HG02610 (cell line): Measurements from ENCODE around the gene COL5A1.

ENCODE experiments used
- ATAC-seq: cut with Tn5 transposase; IDR thresholded peaks from one replicate; pipeline ENCODE4 v1.9.1; 2021; ENCODE audit warnings: mild to moderate bottlenecking, moderate library complexity; ENCODE audit not compliant: unreplicated experiment

The COL5A1 gene

GRCh38 chr9:134778841-134779411 is 137.3 kb downstream of the COL5A1 start:
- ATAC-seq: no peak

- ATAC-seq: no peak
These were observed 138.0 kb downstream of the COL5A1 start for GRCh38 chr9:134779640-134780039.

- no peak for ATAC-seq
These were observed 140.1 kb downstream of the COL5A1 start for GRCh38 chr9:134781591-134782302.

- no peak for ATAC-seq
These were observed 141.5 kb downstream of the COL5A1 start for GRCh38 chr9:134782921-134783698.

- no peak for ATAC-seq
These were observed 142.1 kb downstream of the COL5A1 start for GRCh38 chr9:134783699-134784039.

- ATAC-seq: no peak
These were observed 143.1 kb downstream of the COL5A1 start for GRCh38 chr9:134784577-134785305.

- no peak for ATAC-seq
These were observed 143.9 kb downstream of the COL5A1 start for GRCh38 chr9:134785325-134786108.

GRCh38 chr9:134787601-134788531 is 146.3 kb downstream of the COL5A1 start:
- ATAC-seq: no peak

- ATAC-seq: no peak
These were observed 147.6 kb downstream of the COL5A1 start for GRCh38 chr9:134789168-134789567.

GRCh38 chr9:134791009-134791408 is 149.4 kb downstream of the COL5A1 start:
- ATAC-seq: no peak

- no peak for ATAC-seq
These were observed 151.0 kb downstream of the COL5A1 start for GRCh38 chr9:134792627-134793026.

GRCh38 chr9:134793288-134794188 is 151.9 kb downstream of the COL5A1 start:
- ATAC-seq: no peak

GRCh38 chr9:134794663-134795370 is 153.2 kb downstream of the COL5A1 start:
- ATAC-seq: no peak

GRCh38 chr9:134795446-134795845 is 153.8 kb downstream of the COL5A1 start:
- ATAC-seq: no peak

- no peak for ATAC-seq
These were observed 155.3 kb downstream of the COL5A1 start for GRCh38 chr9:134796882-134797281.

- ATAC-seq: no peak
These were observed 159.3 kb downstream of the COL5A1 start for GRCh38 chr9:134800791-134801339.

- no peak for ATAC-seq
These were observed 160.7 kb downstream of the COL5A1 start for GRCh38 chr9:134802216-134802795.
